ENCODE data around the gene EFCAB14.
"Not testable (repeated sequence)": the region's sequence is repeated elsewhere in the genome, so short reads cannot be mapped to it uniquely, and the experiment has no call there.

DNA sequence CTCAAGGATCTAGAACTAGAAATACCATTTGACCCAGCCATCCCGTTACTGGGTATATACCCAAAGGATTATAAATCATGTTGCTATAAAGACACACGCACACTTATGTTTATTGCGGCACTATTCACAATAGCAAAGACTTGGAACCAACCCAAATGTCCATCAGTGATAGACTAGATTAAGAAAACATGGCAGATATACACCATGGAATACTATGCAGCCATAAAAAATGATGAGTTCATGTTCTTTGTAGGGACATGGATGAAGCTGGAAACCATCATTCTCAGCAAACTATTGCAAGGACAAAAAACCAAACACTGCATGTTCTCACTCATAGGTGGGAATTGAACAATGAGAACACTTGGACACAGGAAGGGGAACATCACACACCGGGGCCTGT is 24.2 kb downstream of the EFCAB14 start:
- not testable (repeated sequence) for TF ChIP-seq EP300 (conservative IDR thresholded peaks at IDR 0.05; ENCODE audit: poor library complexity, severe bottlenecking); EZH2 (IDR thresholded peaks at IDR 0.05; ENCODE audit: borderline replicate concordance, insufficient read depth, low read length, poor library complexity, severe bottlenecking); RAD21 (conservative IDR thresholded peaks at IDR 0.05); POLR2AphosphoS5 (IDR thresholded peaks at IDR 0.05); TAF1 (IDR thresholded peaks at IDR 0.05; ENCODE audit: low read depth); MXI1 (conservative IDR thresholded peaks at IDR 0.05; ENCODE audit: poor library complexity, severe bottlenecking)
- TF ChIP-seq, protein P1, sequence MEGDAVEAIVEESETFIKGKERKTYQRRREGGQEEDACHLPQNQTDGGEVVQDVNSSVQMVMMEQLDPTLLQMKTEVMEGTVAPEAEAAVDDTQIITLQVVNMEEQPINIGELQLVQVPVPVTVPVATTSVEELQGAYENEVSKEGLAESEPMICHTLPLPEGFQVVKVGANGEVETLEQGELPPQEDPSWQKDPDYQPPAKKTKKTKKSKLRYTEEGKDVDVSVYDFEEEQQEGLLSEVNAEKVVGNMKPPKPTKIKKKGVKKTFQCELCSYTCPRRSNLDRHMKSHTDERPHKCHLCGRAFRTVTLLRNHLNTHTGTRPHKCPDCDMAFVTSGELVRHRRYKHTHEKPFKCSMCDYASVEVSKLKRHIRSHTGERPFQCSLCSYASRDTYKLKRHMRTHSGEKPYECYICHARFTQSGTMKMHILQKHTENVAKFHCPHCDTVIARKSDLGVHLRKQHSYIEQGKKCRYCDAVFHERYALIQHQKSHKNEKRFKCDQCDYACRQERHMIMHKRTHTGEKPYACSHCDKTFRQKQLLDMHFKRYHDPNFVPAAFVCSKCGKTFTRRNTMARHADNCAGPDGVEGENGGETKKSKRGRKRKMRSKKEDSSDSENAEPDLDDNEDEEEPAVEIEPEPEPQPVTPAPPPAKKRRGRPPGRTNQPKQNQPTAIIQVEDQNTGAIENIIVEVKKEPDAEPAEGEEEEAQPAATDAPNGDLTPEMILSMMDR (IDR thresholded peaks at IDR 0.05; ENCODE audit: poor library complexity, severe bottlenecking): not testable (repeated sequence)
- TF ChIP-seq, protein P2, sequence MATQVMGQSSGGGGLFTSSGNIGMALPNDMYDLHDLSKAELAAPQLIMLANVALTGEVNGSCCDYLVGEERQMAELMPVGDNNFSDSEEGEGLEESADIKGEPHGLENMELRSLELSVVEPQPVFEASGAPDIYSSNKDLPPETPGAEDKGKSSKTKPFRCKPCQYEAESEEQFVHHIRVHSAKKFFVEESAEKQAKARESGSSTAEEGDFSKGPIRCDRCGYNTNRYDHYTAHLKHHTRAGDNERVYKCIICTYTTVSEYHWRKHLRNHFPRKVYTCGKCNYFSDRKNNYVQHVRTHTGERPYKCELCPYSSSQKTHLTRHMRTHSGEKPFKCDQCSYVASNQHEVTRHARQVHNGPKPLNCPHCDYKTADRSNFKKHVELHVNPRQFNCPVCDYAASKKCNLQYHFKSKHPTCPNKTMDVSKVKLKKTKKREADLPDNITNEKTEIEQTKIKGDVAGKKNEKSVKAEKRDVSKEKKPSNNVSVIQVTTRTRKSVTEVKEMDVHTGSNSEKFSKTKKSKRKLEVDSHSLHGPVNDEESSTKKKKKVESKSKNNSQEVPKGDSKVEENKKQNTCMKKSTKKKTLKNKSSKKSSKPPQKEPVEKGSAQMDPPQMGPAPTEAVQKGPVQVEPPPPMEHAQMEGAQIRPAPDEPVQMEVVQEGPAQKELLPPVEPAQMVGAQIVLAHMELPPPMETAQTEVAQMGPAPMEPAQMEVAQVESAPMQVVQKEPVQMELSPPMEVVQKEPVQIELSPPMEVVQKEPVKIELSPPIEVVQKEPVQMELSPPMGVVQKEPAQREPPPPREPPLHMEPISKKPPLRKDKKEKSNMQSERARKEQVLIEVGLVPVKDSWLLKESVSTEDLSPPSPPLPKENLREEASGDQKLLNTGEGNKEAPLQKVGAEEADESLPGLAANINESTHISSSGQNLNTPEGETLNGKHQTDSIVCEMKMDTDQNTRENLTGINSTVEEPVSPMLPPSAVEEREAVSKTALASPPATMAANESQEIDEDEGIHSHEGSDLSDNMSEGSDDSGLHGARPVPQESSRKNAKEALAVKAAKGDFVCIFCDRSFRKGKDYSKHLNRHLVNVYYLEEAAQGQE (IDR thresholded peaks at IDR 0.05; ENCODE audit: borderline replicate concordance): not testable (repeated sequence)

Measured in neural cell (in vitro differentiated cells).